Endothelial cell of umbilical vein (primary cell): ENCODE results near the gene NHSL2. TPM values are rescaled to one million over a fixed set of nuclear protein-coding genes. Genes with fewer than 3 reads are reported as not detected.

ENCODE experiments used
- BruUV-seq: library from RNA; stranded (reverse); fragments of 400-500 nt; replicated peaks from 2 replicates; lab custom pipeline; 2021; lab: Mats Ljungman, UMichigan
- CTCF ChIA-PET: fragments of 300-600, 350-600 bp; sonication (Branson Sonifier 250); formaldehyde crosslinking; loops from one replicate; lab custom pipeline; 2021; ENCODE audit warnings: antibody characterized with exemption, inconsistent platforms; lab: Charles Lee
- POLR2A ChIA-PET: fragments of 300-600, 350-600 bp; sonication (Branson Sonifier 250); formaldehyde crosslinking; loops from one replicate; lab custom pipeline; 2021; ENCODE audit warnings: antibody characterized with exemption, inconsistent platforms; lab: Charles Lee
- DNase-seq: peaks from one replicate; pipeline ENCODE4 v3.0.0-alpha.2; 2011; ENCODE audit warnings: low read depth, low spot score
- FAIRE-seq: peaks from 2 replicates; lab custom pipeline; 2011; peaks lifted over from hg19 to GRCh38; lab: Jason Lieb, UNC
- H2AFZ ChIP-seq: 2 replicates; pipeline ENCODE4 v1.6.0; 2012; ENCODE audit warnings: low read depth, low read length, control low read depth, inconsistent platforms
- H3K27ac ChIP-seq: 2 replicates; pipeline ENCODE4 v1.5.1; 2011; ENCODE audit warnings: low read depth, mild to moderate bottlenecking, control low read depth, low read length, moderate library complexity; ENCODE audit not compliant: insufficient read depth
- H3K27me3 ChIP-seq, 2 experiments: 2 replicates each; pipeline versions ENCODE4 v1.6.0 to v1.6.1; 2011; ENCODE audit warnings: low read length in 2 of 2, mixed read lengths in 1 of 2; ENCODE audit not compliant: control insufficient read depth in 2 of 2, insufficient read depth in 2 of 2
- H3K36me3 ChIP-seq, 2 experiments: 2 replicates in 1 of 2; 3 replicates in 1 of 2; pipeline ENCODE4 v1.5.1; 2011; ENCODE audit warnings: low read length in 2 of 2, mild to moderate bottlenecking in 1 of 2, moderate library complexity in 1 of 2; ENCODE audit not compliant: control insufficient read depth in 2 of 2, insufficient read depth in 2 of 2; ENCODE audit errors: extremely low read depth in 1 of 2
- H3K4me1 ChIP-seq: 3 replicates; pipeline ENCODE4 v1.5.1; 2011; ENCODE audit warnings: mild to moderate bottlenecking, low read length; ENCODE audit not compliant: control insufficient read depth, insufficient read depth; ENCODE audit errors: extremely low read depth
- H3K4me2 ChIP-seq: 2 replicates; pipeline ENCODE4 v1.6.1; 2011; ENCODE audit warnings: low read length, control low read depth, mixed read lengths; ENCODE audit not compliant: insufficient read depth
- H3K4me3 ChIP-seq, 3 experiments: fragments of 200-600 bp in 1 of 3; sonication (generic), shearing (Covaris generic) in 1 of 3; replicated peaks in 1 of 3; 2 replicates each; pipeline ENCODE4 v1.5.1; 2011 to 2016; ENCODE audit warnings: control low read depth in 3 of 3, low read length in 3 of 3, mild to moderate bottlenecking in 2 of 3, inconsistent platforms in 1 of 3, low read depth in 1 of 3, moderate library complexity in 1 of 3; ENCODE audit not compliant: insufficient read depth in 1 of 3
- H3K79me2 ChIP-seq: 2 replicates; pipeline ENCODE4 v1.6.0; 2012; ENCODE audit warnings: low read length, inconsistent platforms; ENCODE audit not compliant: control insufficient read depth, insufficient read depth
- H3K9ac ChIP-seq: replicated peaks from 2 replicates; pipeline ENCODE3; 2011; ENCODE audit warnings: low read length, control low read depth; ENCODE audit not compliant: insufficient read depth; ENCODE audit errors: extremely low read depth
- H3K9me1 ChIP-seq: replicated peaks from 3 replicates; pipeline ENCODE4 v1.6.0; 2011; ENCODE audit warnings: mild to moderate bottlenecking, low read length; ENCODE audit not compliant: control insufficient read depth, insufficient read depth; ENCODE audit errors: extremely low read depth
- H3K9me3 ChIP-seq: replicated peaks from 2 replicates; pipeline ENCODE4 v1.5.1; 2012; ENCODE audit warnings: low read length, inconsistent platforms; ENCODE audit not compliant: control insufficient read depth, insufficient read depth
- H4K20me1 ChIP-seq: replicated peaks from 2 replicates; pipeline ENCODE3; 2011; ENCODE audit warnings: mild to moderate bottlenecking, low read length; ENCODE audit not compliant: control insufficient read depth, insufficient read depth; ENCODE audit errors: extremely low read depth
- EZH2 ChIP-seq: IDR thresholded peaks from 2 replicates; pipeline ENCODE4 v1.6.1; 2012; ENCODE audit warnings: borderline replicate concordance, low read depth, mild to moderate bottlenecking, moderate library complexity, low read length, inconsistent platforms; ENCODE audit not compliant: severe bottlenecking
- FOS ChIP-seq: IDR thresholded peaks from 2 replicates; pipeline ENCODE4 v1.6.1; 2011; ENCODE audit warnings: mild to moderate bottlenecking, low read length, moderate library complexity, borderline replicate concordance; ENCODE audit not compliant: insufficient read depth
- GATA2 ChIP-seq: IDR thresholded peaks from 2 replicates; pipeline ENCODE4 v1.7.0; 2011; ENCODE audit warnings: low read depth, mild to moderate bottlenecking, moderate library complexity, mixed read lengths, low read length; ENCODE audit not compliant: insufficient read length, insufficient read depth
- JUN ChIP-seq: IDR thresholded peaks from 2 replicates; pipeline ENCODE4 v1.6.1; 2011; ENCODE audit warnings: borderline replicate concordance, low read depth; ENCODE audit not compliant: insufficient read length, insufficient read depth
- MYC ChIP-seq: IDR thresholded peaks from one replicate; pipeline ENCODE4 v1.6.1; 2011; ENCODE audit warnings: mild to moderate bottlenecking, low read depth, low read length
- POLR2A ChIP-seq: IDR thresholded peaks from 2 replicates; pipeline ENCODE4 v1.6.1; 2012; ENCODE audit warnings: low read depth, mild to moderate bottlenecking, control low read depth, low read length
- POLR2AphosphoS5 ChIP-seq: IDR thresholded peaks from 2 replicates; pipeline ENCODE4 v1.6.1; 2012; ENCODE audit warnings: low read depth, mild to moderate bottlenecking, control low read depth, low read length, moderate library complexity; ENCODE audit not compliant: insufficient read depth
- dilution Hi-C: fragments of 300-500 bp; cut with MboI; formaldehyde crosslinking; loops from one replicate; pipeline ENCODE4 v1.15.0; 2019; ENCODE audit warnings: low sequenced_read_pairs; ENCODE audit not compliant: extremely low pct_ligation_motif_present
- intact Hi-C: fragments of 100-400 bp; cut with micrococcal nuclease; formaldehyde crosslinking; loops from one replicate; pipeline ENCODE4 v1.10.0; 2022
- polyA plus RNA-seq, 4 experiments: library from polyadenylated mRNA; depleted of rRNA in 3 of 4; stranded (reverse) in 3 of 4; unstranded in 1 of 4; fragments of >200 nt; gene quantifications; 2 replicates each; pipeline versions ENCODE4 v1.2.1 to v1.2.3, GENCODE V29; 2011 to 2012; ENCODE audit warnings: missing spikeins in 1 of 4
- total RNA-seq: library from RNA; stranded (reverse); gene quantifications from 2 replicates; pipeline ENCODE4 v1.2.3, GENCODE V29; 2021
- TF ChIP-seq, protein P1 (sequence below): IDR thresholded peaks from 2 replicates; pipeline ENCODE4 v1.6.1; 2011; ENCODE audit not compliant: insufficient read depth, insufficient read length
- TF ChIP-seq, protein P2 (sequence below), 2 donors: IDR thresholded peaks; 1 replicate in 1 of 2; 2 replicates in 1 of 2; pipeline ENCODE4 v1.5.1; 2011; ENCODE audit warnings: low read length in 2 of 2, mild to moderate bottlenecking in 2 of 2, moderate library complexity in 2 of 2, control low read depth in 1 of 2, inconsistent platforms in 1 of 2, low read depth in 1 of 2; ENCODE audit not compliant: insufficient read depth in 1 of 2; ENCODE audit errors: extremely low read depth in 1 of 2

The NHSL2 gene
- total and polyA plus RNA-seq, 2 donors (not counting 3 experiments of a cell fraction or from before 2014, with no cell fraction given): 23.5 to 49.9 TPM

DNA sequence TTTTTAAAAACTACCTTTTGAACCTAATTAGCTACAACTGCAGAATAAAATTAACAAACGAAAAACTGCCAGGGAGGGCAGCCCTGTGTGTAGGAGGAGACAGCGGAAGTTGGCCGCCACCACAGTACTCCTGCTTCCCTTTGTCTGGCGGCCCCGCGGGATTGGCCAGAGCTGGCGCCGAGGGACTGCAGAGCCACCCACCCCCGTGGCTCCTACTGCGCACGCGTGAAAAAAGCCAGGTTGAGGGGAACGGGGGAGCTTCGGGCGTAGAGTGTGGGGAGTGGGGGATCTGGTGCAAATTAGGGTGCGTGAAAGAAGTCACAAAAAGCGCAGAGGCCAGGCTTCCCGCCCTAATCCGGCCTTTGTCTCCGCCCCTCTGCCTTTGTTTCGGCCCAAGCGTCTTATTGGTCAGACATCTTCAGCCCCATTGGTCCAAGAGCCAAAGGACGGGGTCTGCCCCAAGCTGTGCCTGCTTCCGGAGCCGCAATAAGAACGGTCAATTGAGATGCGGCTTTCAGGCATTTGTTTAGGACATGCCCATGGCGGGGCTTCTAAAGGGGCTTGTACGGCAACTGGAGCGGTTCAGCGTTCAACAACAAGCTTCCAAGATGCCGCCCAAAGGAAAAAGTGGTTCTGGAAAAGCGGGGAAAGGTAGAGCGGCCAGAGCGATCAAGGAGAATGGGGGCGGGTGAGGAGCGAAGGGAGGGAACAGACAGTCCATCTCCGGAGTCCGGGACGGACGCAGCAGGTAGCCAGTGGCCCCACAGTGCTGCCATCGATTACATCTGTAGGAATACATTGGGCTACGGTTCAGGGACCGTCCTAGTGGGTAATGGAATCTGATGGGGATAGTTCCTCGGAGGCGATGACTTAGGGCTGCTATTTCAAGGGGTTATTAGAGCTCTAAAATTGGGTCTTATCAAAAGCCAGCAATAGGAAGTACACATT, 270.8 kb downstream of the NHSL2 start, which contains the start of gene PIN4:
Gene PIN4 (plus strand): TSS at position 580 of the 948 bp plus-strand sequence. CDS start 29 bp downstream, at position 609.
- Histone ChIP-seq H3K9ac (peak within 1 kb of the TSS; percentile 86), H3K4me2 (peak within 1 kb of the TSS; percentile 80), H3K27ac (peak within 1 kb of the TSS; percentile 71), H3K4me3 (peak within 1 kb of the TSS; percentile 71 to 88 (median 75)), H3K9me1 (no peaks in the 10 kb centered on the region), H3K4me1 (peaks cover 10% of the 10 kb centered on the region), H4K20me1 (no peaks in the 10 kb centered on the region), H3K27me3 (no peaks in the 10 kb centered on the region), H3K79me2 (peaks cover 20% of the 10 kb centered on the region), H3K36me3 (no peaks in the 10 kb centered on the region), H3K9me3 (no peaks in the 10 kb centered on the region), H2AFZ (peak within 1 kb of the TSS; percentile 66)
- FAIRE-seq: peak; percentile 100
- intact Hi-C loops (loop anchor here (1.0 to 5.0 kb wide), 3 partner anchors 54 to 184 kb away; no protein-coding TSS in a partner anchor), dilution Hi-C loops (no loop called here)
- TSS peak; percentile 85 for BruUV-seq
- POLR2A ChIA-PET: interaction anchor here (1.0 to 1.2 kb wide), 2 partner anchors 57 to 95 kb away, joined by 3 to 6 read pairs; partner anchors contain the start of genes ERCC6L and RPS4X
- TF ChIP-seq, protein P1, sequence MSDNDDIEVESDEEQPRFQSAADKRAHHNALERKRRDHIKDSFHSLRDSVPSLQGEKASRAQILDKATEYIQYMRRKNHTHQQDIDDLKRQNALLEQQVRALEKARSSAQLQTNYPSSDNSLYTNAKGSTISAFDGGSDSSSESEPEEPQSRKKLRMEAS: peak; percentile 80
- TF ChIP-seq POLR2A (no peak), POLR2AphosphoS5 (no peak), JUN (no peak), FOS (no peak), GATA2 (no peak), MYC (peak; percentile 62), EZH2 (no peak)
- TF ChIP-seq, protein P2, sequence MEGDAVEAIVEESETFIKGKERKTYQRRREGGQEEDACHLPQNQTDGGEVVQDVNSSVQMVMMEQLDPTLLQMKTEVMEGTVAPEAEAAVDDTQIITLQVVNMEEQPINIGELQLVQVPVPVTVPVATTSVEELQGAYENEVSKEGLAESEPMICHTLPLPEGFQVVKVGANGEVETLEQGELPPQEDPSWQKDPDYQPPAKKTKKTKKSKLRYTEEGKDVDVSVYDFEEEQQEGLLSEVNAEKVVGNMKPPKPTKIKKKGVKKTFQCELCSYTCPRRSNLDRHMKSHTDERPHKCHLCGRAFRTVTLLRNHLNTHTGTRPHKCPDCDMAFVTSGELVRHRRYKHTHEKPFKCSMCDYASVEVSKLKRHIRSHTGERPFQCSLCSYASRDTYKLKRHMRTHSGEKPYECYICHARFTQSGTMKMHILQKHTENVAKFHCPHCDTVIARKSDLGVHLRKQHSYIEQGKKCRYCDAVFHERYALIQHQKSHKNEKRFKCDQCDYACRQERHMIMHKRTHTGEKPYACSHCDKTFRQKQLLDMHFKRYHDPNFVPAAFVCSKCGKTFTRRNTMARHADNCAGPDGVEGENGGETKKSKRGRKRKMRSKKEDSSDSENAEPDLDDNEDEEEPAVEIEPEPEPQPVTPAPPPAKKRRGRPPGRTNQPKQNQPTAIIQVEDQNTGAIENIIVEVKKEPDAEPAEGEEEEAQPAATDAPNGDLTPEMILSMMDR (IDR thresholded peaks at IDR 0.05; ENCODE audit: extremely low read depth in 1 of 2, insufficient read depth in 1 of 2, low read depth in 1 of 2, low read length in 2 of 2): no peak
- CTCF ChIA-PET: interaction anchor here (1.5 kb wide), 1 partner anchor 55 kb away, joined by 5 read pairs; no protein-coding TSS in a partner anchor
- DNase-seq: peak; percentile 97
